Airway epithelial cell (primary cell): ENCODE data around the gene TMEM258. TPM values are rescaled to one million over a fixed set of nuclear protein-coding genes. Genes with fewer than 3 reads are reported as not detected.

Source experiments
- total RNA-seq: library from RNA; depleted of rRNA; stranded (reverse); fragments of >200 nt; gene quantifications from 2 replicates; pipeline ENCODE4 v1.2.3, GENCODE V29; 2015

TMEM258 gene
- 48.7 and 75.7 TPM in 2 replicates for total RNA-seq

DNA sequence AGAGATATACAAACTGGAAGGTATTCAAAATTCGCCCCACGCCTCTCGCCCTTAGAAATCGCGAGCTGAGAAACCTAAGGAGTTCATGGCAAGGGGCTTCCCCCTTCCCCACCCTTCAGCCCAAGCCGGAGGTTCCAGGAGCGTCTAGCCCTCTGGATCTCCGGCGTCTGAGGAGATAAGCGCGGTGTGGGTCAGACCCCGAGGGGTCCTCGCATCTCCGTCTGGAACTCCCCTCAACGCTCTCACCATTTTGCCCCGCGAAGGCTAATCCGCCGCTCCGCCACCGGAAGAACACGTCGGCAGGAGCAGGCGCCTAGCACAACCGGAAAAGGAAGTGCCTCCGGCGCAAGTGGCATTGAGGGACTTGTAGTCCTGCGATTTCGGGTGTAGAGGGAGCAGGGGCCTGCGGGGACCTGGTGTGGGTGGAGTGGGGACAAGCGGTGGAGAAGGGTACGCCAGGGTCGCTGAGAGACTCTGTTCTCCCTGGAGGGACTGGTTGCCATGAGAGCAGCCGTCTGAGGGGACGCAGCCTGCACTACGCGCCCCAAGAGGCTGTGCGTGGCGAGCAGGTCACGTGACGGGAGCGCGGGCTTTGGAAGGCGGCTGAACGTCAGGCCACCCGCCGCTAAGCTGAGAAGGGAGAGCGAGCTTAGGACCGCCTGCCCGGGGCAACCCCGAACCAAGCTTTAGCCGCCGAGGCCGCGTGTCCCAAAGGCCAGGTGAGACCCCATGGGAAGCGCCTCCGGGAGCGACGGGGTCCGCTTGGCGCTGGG, at the start of gene TMEM258, which contains the start of gene FEN1:
TSS of gene TMEM258 (minus strand) at position 290 of the 773 bp plus-strand sequence. CDS start at position 249, 41 bp downstream.
TSS of gene FEN1 (plus strand) at position 602 of the 773 bp plus-strand sequence. CDS start 2,451 bp downstream, outside the sequence.

DNA sequence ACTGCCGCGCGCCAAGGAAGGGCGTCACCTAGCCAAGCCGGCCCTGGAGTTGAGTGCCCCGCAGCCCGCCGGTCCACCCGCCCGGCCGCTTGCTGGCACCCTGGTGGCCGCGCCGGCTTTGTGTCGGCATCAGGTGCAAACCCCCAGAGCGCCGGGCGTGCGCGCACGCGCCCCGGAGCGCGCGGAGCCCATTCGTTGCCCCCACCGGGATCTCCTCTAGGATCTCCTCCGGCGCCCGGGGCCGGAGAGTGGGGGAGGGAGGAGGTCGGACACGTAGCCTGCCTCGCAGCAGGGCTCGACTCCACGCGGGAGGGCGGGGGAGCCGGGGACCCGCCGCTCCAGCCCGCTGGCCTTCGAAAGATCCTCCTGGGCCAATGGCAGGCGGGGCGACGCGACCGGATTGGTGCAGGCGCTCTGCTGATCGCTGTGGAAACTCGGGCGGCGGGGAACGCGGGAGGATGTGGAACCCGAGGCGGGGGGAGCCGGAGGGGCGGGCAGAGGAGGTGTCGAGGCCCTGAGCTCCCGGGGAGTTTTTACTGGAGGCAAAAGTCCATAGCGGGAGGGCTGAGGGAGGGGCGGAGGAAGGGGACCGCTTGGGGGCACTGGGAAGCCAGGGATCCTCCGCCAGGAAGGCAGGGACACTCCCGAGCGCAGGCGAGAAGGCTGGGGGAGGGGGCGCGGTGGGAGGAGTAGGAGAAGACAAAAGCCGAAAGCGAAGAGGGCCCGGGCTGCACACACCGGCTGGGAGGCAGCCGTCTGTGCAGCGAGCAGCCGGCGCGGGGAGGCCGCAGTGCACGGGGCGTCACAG, 35.4 kb upstream of the TMEM258 start, which contains the start of gene FADS2:
TSS of gene FADS2 (plus strand) at position 730 of the 808 bp plus-strand sequence. CDS start 91 bp downstream, outside the sequence.

DNA sequence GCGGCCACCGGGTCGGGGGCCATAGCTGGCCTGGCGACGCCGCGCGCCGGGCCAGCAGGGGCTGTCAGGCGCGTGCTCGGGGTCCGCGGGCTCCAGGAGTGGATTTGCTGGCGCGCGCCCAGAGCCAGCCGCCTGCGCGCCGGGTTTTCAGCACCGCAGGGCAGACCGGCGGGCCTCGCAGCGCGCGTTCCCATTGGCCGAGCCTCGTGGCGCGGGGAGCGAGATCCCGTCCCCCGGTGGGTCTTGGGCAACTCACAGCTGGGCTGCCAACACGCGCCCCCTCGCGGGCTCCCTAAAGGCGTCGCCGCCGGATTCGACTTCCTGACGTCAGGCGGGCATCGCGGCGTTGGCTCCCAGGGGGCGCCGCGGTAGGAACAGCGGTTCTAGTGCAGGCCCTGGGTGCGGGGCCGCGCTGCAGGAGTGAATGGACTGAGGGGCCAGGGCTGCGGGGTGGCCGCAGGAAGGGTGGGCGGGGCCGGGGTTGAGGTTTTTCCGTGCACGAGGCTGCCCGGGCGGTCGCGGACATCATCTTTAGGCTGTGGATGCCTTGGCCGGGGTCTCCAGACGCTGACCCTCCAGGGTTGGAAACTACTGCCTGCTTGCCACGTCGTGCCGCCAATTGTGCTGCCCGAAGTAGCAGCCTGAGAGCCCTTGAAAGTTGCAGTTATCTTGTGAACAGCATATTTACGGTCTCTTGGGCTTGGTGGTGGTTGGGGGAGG, 24.5 kb upstream of the TMEM258 start, which contains the start of gene FADS1:
TSS of gene FADS1 (minus strand) at position 268 of the 720 bp plus-strand sequence. CDS start at position 194, 74 bp downstream.

DNA sequence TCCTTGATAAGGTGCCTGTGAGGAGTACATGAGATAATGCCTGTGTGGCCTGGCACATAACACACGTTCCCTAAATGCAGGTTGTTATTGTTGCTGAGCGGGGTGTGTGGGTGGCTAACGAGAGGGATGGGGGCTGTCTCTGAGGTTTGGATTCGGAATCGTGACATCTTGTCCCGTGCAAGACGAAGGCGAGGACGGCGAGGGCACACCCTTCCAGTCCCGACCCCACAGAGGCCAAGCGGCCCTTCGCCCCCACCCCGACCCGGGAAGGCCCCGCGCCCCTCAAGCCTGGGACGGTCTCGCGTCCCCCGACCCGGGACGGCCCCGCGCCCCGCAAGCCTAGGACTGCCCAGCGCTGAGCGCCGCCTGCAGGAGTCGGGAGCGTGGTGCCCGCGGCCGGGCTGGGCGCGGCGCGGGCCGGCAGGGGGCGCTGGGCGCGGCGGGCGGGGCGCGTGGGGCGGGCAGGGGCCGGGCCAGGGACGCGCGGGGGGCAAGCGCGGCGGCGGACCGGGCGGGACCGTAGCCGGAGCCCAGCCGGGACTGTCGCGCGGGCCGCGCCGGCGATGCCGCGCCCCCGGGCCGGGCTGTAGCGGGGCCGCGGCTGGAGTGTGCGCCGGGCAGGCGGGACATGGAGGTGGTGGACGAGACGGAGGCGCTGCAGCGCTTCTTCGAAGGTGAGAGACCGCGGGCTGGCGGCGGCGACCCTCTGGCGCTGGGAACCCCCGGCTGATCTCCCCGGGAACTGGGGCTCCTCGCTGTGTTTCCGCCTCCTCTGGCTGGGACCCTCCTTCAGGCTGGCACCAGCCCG, 40.1 kb downstream of the TMEM258 start, which contains the start of gene MYRF:
TSS of gene MYRF (plus strand) at position 520 of the 808 bp plus-strand sequence. CDS start at position 629, 109 bp downstream.

Other genes with a start within 250 kb of the TMEM258 start
- gene SYT7, start 211.5 kb downstream of the TMEM258 start, total RNA-seq = 2.2 and 5.8 TPM in 2 replicates
- gene DAGLA, start 112.2 kb downstream of the TMEM258 start, total RNA-seq = 0.09 and 0.56 TPM in 2 replicates
- 0.28 and 1.6 TPM in 2 replicates for gene MYRF, start 40.0 kb downstream of the TMEM258 start, total RNA-seq
- 42.1 and 47.0 TPM in 2 replicates for gene FEN1, start 312 bp upstream of the TMEM258 start, total RNA-seq
- gene FADS1, start 24.4 kb upstream of the TMEM258 start, total RNA-seq = 49.8 and 61.8 TPM in 2 replicates
- 226 and 340 TPM in 2 replicates for gene FADS2, start 35.7 kb upstream of the TMEM258 start, total RNA-seq
- 16.9 and 18.3 TPM in 2 replicates for gene FADS3, start 98.9 kb upstream of the TMEM258 start, total RNA-seq
- not detected in 2 replicates for gene RAB3IL1, start 125.0 kb upstream of the TMEM258 start, total RNA-seq
- 0.23 TPM in 1 of 2 replicates, not detected in the other for gene BEST1, start 157.8 kb upstream of the TMEM258 start, total RNA-seq
- gene FTH1, start 175.0 kb upstream of the TMEM258 start, total RNA-seq = 457 and 509 TPM in 2 replicates